GF-D8 (cell line): Measurements from ENCODE around the gene MMP13.
"Not testable (repeated sequence)": the region's sequence is repeated elsewhere in the genome, so short reads cannot be mapped to it uniquely, and the experiment has no call there.

Source experiments
- DNase-seq: peaks from one replicate; lab custom pipeline; 2025; lab: John Stamatoyannopoulos, UW

The MMP13 gene

GRCh38 chr11:102935514-102935913 lies 20.0 kb downstream of the MMP13 start:
- no peak for DNase-seq

- DNase-seq = no peak
Measured at GRCh38 chr11:102934735-102935134, 20.8 kb downstream of the MMP13 start.

- DNase-seq = no peak
Measured at GRCh38 chr11:102933627-102934026, 21.9 kb downstream of the MMP13 start.

GRCh38 chr11:102932678-102933077 lies 22.9 kb downstream of the MMP13 start:
- DNase-seq = no peak

GRCh38 chr11:102930451-102930850 lies 25.1 kb downstream of the MMP13 start:
- DNase-seq = no peak

GRCh38 chr11:102929972-102930371 lies 25.6 kb downstream of the MMP13 start:
- DNase-seq = no peak

- DNase-seq = no peak
Measured at GRCh38 chr11:102929166-102929565, 26.4 kb downstream of the MMP13 start.

- no peak for DNase-seq
Measured at GRCh38 chr11:102928247-102928646, 27.3 kb downstream of the MMP13 start.

- no peak for DNase-seq
Measured at GRCh38 chr11:102927624-102927990, 27.9 kb downstream of the MMP13 start.

GRCh38 chr11:102926961-102927623 lies 28.4 kb downstream of the MMP13 start:
- no peak for DNase-seq

- no peak for DNase-seq
Measured at GRCh38 chr11:102926517-102926916, 29.0 kb downstream of the MMP13 start.

GRCh38 chr11:102925988-102926387 lies 29.5 kb downstream of the MMP13 start:
- DNase-seq = no peak

GRCh38 chr11:102924851-102925380 lies 30.6 kb downstream of the MMP13 start:
- DNase-seq = peak; percentile 61

- no peak for DNase-seq
Measured at GRCh38 chr11:102921587-102922220, 33.8 kb downstream of the MMP13 start.

- no peak for DNase-seq
Measured at GRCh38 chr11:102920118-102920684, 35.3 kb downstream of the MMP13 start.

- DNase-seq = no peak
Measured at GRCh38 chr11:102915044-102915375, 40.5 kb downstream of the MMP13 start.

GRCh38 chr11:102914238-102915043 lies 41.1 kb downstream of the MMP13 start:
- DNase-seq = no peak

GRCh38 chr11:102912482-102912830 lies 43.1 kb downstream of the MMP13 start:
- DNase-seq = no peak

- no peak for DNase-seq
Measured at GRCh38 chr11:102911758-102912481, 43.6 kb downstream of the MMP13 start.

GRCh38 chr11:102905848-102906247 lies 49.7 kb downstream of the MMP13 start:
- not testable (repeated sequence) for DNase-seq

GRCh38 chr11:102903895-102904294 lies 51.6 kb downstream of the MMP13 start:
- DNase-seq = not testable (repeated sequence)

- no peak for DNase-seq
Measured at GRCh38 chr11:102900346-102900745, 55.2 kb downstream of the MMP13 start.
